Body of pancreas (tissue), 4 donors: ENCODE results near the gene ACKR4.

Experiments used
- POLR2A ChIP-seq, 3 donors: fragments of 450-650 bp; IDR thresholded peaks; one replicate each; pipeline ENCODE4 v1.6.1; 2016; ENCODE audit warnings: antibody characterized with exemption in 3 of 3, mild to moderate bottlenecking in 2 of 3
- TF ChIP-seq, protein P1 (sequence below), 7 experiments: fragments of 450-650 bp in 4 of 7; fragments of 200-600 bp in 3 of 7; sonication (generic) in 3 of 7; IDR thresholded peaks; one replicate each; pipeline ENCODE4 v1.5.1; 2016 to 2019; ENCODE audit warnings: antibody characterized with exemption in 7 of 7

DNA sequence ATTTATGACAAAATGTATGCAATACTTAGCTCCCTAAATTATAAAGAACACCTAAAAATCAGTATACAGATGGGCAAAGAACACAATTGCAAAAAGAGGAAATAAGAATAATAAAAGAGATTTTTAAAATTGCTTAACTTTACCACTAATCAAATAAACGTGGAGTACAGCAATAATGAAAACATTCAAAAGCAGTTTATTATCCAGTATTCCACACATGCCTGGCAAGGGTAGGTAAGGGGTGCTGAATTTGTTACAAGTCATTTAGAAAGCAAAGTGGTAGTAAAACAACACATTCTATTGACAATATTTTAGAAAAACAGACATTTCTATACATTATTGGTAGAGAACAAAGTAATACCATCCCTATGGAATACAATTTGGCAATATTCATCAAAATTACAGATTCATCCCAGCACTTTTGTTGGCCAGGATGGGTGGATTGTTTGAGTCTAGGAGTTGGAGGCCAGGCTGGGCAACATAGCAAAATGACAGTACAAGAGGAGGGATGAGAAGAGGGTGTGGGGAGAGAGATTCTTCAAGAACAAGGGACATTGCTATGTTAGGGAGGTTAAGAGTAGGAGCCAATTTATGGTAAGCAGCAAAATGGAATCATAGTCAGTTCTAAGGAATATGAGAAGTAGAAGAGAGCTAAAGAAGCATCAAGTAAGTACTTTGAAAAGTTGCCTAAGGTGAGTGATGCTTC, 3.7 kb upstream of the ACKR4 start:
- TF ChIP-seq, protein P1, sequence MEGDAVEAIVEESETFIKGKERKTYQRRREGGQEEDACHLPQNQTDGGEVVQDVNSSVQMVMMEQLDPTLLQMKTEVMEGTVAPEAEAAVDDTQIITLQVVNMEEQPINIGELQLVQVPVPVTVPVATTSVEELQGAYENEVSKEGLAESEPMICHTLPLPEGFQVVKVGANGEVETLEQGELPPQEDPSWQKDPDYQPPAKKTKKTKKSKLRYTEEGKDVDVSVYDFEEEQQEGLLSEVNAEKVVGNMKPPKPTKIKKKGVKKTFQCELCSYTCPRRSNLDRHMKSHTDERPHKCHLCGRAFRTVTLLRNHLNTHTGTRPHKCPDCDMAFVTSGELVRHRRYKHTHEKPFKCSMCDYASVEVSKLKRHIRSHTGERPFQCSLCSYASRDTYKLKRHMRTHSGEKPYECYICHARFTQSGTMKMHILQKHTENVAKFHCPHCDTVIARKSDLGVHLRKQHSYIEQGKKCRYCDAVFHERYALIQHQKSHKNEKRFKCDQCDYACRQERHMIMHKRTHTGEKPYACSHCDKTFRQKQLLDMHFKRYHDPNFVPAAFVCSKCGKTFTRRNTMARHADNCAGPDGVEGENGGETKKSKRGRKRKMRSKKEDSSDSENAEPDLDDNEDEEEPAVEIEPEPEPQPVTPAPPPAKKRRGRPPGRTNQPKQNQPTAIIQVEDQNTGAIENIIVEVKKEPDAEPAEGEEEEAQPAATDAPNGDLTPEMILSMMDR (IDR thresholded peaks at IDR 0.05): no peak
- no peak for TF ChIP-seq POLR2A (IDR thresholded peaks at IDR 0.05)
